Right lobe of liver (tissue), 6 donors: Measurements from ENCODE around the gene BIN1. TPM values are rescaled to one million over a fixed set of nuclear protein-coding genes. Genes with fewer than 3 reads are reported as not detected.

Experiments used
- ATAC-seq, 4 donors: fragments of 200-7000 bp; cut with Tn5 transposase; one replicate each; pipeline ENCODE4 v1.9.1; 2020; ENCODE audit warnings: mild to moderate bottlenecking in 4 of 4, moderate library complexity in 4 of 4
- DNase-seq, 3 donors: peaks; one replicate each; pipeline ENCODE4 v3.0.0-alpha.2; 2020
- H3K27ac ChIP-seq, 3 donors: fragments of 200-600 bp; one replicate each; pipeline ENCODE4 v1.8.0; 2022
- H3K27me3 ChIP-seq, 2 donors: fragments of 200-600 bp; one replicate each; pipeline ENCODE4 v1.8.0; 2022
- H3K36me3 ChIP-seq, 4 donors: fragments of 200-600 bp; sonication (generic) in 1 of 4; one replicate each; pipeline versions ENCODE4 v1.5.1 to v1.8.0; 2017 to 2022; ENCODE audit warnings: control low read depth in 1 of 4
- H3K4me1 ChIP-seq, 4 donors: fragments of 200-600 bp; sonication (generic) in 1 of 4; one replicate each; pipeline versions ENCODE4 v1.5.1 to v1.8.0; 2017 to 2022; ENCODE audit warnings: control low read depth in 1 of 4
- H3K4me3 ChIP-seq, 3 donors: fragments of 200-600 bp; one replicate each; pipeline ENCODE4 v1.8.0; 2022
- H3K9me3 ChIP-seq, 4 donors: fragments of 200-600 bp; sonication (generic) in 1 of 4; one replicate each; pipeline versions ENCODE4 v1.5.1 to v1.8.0; 2017 to 2022; ENCODE audit warnings: control low read depth in 1 of 4
- CTCF ChIP-seq, 4 donors: fragments of 200-600 bp in 3 of 4; fragments of 450-650 bp in 1 of 4; IDR thresholded peaks; one replicate each; pipeline versions ENCODE4 v1.5.1 to v1.8.0; 2016 to 2022; ENCODE audit warnings: antibody characterized with exemption in 4 of 4, mild to moderate bottlenecking in 2 of 4
- POLR2A ChIP-seq: fragments of 450-650 bp; IDR thresholded peaks from one replicate; pipeline ENCODE4 v1.6.1; 2017; ENCODE audit warnings: antibody characterized with exemption, mild to moderate bottlenecking
- WGBS: methylation state at CpG from one replicate; pipeline ENCODE4 v1.1.6; 2018; ENCODE audit warnings: low coverage, low lambda C conversion rate; ENCODE audit not compliant: insufficient coverage; ENCODE audit errors: missing lambda C conversion rate; 5-methylcytosine and 5-hydroxymethylcytosine counted together
- intact Hi-C, 2 donors: fragments of 100-400 bp; cut with DNase I; formaldehyde crosslinking; loops; one replicate each; pipeline versions ENCODE4 v1.11.2 to v1.14.1; 2022
- total RNA-seq, 6 experiments: library from RNA; depleted of rRNA in 2 of 6; stranded (reverse); fragments of >200 nt in 2 of 6; fragmentation: NEBNext Ultra II Directional in 3 of 6; extraction: Animal tissue kit (Norgen Biotek cat#: 25700) in 3 of 6; gene quantifications; one replicate each; pipeline versions ENCODE4 v1.1.0 to v1.2.4, GENCODE V29; 2016 to 2023
- donor health status: DM: no; HTN: yes; CAD: no.
- donor health status: DM: no; HTN: no; CAD: no.
- donor health status: DM: no; HTN: no; CAD: no.
- donor health status: DM: no; HTN: yes; CAD: no.
- donor health status: DM: no; HTN: yes; CAD: no.

The BIN1 gene
- total RNA-seq, 6 experiments from 2014 or later: 20.4 to 30.8 (median 26.3) TPM

DNA sequence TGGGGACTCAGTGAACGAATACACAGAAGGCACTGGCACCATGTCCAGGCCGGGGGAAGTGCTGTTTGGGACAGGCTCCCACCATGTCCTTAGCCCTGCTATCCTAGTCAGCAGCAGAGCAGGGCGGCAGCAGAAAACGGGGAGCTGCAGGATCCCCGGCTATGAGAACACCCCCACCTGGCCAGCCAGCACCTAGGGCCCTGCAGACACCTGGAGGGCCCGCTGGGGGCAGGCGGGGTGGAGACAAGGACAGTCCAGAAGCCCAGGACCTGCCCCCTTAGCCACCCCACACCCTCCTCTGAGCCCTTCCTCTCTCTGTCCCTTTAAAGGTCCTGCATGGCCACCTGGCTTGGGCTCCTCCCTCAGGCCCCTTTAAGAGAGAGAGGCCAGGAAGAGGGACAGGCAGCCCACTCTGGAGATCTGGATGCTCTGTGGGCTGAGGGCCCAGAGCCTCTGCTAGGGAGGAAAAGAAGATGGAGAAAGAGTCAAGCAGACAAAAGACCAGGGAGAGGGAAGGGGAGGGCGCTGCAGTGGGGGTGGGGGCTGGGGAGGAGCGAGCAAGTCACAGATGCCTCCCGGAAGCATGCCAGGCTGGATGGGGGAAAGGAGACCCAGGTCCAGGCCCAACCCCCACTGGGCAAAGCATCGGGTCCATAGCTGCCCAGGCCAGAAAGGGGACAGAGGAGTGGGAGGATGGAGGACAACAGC is 48.6 kb downstream of the BIN1 start:
- no peak for DNase-seq
- intact Hi-C loops: no loop called here
- no peak for ATAC-seq
- TF ChIP-seq POLR2A: no peak
- 100% methylated on average over 3 of the region's 11 CpGs for WGBS
- no peaks in the 10 kb centered on the region for H3K27me3 ChIP-seq
- no peak overlapping the region for H3K27ac ChIP-seq
- no peaks in the 10 kb centered on the region for H3K9me3 ChIP-seq
- H3K4me1 ChIP-seq: peaks cover 0 to 23% (median 9%) of the 10 kb centered on the region in 4 donors
- no peaks in the 10 kb centered on the region for H3K36me3 ChIP-seq
- no peak overlapping the region for H3K4me3 ChIP-seq

DNA sequence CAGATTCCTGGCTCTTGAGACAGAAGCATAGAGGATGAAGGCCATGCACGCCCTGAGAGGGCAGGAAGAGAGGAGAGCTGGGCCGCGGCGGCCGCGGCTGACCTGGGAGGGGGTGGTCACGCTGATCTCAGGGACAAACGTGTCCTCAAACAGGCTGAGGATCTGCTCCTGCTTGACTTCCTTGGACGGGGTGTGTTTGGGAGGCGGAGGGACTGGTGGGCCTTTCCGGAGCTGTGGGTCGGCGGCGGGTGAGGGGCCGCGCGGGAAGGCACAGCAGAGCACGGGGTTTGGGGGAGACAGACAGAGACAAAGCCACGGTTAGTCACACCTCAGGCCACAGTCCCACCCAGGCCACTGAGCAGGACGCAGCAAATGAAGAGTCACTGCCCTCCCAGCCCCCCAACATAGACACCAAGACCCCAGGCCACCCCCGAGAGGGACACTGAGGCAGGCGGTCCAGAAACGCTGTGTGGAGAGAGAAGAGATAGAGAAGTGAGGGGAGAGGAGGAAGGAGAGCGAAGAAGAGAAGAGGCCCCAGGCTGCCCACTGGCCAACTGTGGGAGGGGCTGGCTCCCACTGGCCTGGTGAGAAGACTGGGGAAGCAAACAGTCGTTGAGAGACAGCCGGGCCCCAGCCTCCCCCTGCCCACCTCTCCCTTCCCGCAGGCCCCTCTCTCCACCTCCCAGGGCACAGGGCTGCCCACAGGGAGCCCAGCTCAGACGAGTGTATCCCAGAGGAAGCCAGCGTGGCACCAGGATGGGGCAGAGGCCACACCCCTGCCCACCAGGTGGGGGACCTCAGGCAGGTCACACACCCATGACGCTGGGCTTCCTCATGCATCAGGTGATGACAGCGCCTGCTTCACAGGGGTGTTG is 49.3 kb downstream of the BIN1 start:
- intact Hi-C loops: no loop called here
- Histone ChIP-seq H3K27me3 (no peaks in the 10 kb centered on the region), H3K36me3 (no peaks in the 10 kb centered on the region), H3K4me1 (peaks cover 0 to 23% (median 9%) of the 10 kb centered on the region in 4 donors), H3K4me3 (no peak overlapping the region), H3K27ac (no peak overlapping the region), H3K9me3 (no peaks in the 10 kb centered on the region)
- ATAC-seq (no peak), DNase-seq (no peak)
- WGBS: 91% methylated on average over 12 of the region's 31 CpGs
- TF ChIP-seq POLR2A: no peak
- no peak for TF ChIP-seq CTCF (IDR thresholded peaks at IDR 0.05)

DNA sequence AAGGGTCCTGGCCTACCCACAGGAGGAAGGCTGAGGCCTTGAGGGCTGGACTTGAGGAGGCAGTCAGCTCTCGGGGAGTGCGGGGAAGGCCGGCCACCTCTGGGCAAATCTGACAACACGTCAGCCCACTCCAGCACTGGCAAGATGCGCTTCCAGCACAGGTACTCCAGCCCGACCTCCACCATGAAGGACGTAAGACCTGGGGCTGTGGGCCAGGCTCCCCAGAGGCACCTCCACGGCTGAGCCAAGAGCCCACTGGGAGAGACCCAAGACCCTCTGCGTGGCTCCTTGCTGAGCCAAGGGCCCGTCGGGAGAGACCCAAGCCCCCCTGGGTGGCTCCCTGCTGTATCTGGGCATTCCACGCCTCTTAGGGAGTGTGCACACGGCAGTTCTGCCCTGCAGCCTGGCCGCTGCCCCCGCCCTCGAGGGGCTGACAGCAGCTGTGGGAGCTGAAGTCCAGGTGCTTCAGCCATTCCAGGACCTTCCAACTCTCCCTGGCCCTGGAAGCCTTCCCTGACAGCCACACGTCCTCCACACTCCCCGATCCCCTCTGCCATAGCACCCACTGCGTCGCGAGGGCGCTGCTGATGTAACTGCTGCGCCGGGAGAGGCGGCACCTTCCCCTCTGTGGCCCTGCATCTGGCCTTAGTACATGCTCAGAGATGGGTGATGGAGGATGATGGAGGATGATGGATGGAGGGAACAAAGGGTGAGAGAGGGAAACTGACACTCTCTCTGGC is 50.2 kb downstream of the BIN1 start:
- WGBS: no CpG with 5 or more reads among the region's 25 CpGs
- Histone ChIP-seq H3K4me1 (peaks cover 0 to 23% (median 9%) of the 10 kb centered on the region in 4 donors), H3K36me3 (no peaks in the 10 kb centered on the region), H3K27me3 (no peaks in the 10 kb centered on the region), H3K27ac (no peak overlapping the region), H3K9me3 (no peaks in the 10 kb centered on the region), H3K4me3 (no peak overlapping the region)
- TF ChIP-seq CTCF (IDR thresholded peaks at IDR 0.05) (no peak), POLR2A (no peak)
- ATAC-seq (no peak), DNase-seq (no peak)
- intact Hi-C loops: no loop called here

DNA sequence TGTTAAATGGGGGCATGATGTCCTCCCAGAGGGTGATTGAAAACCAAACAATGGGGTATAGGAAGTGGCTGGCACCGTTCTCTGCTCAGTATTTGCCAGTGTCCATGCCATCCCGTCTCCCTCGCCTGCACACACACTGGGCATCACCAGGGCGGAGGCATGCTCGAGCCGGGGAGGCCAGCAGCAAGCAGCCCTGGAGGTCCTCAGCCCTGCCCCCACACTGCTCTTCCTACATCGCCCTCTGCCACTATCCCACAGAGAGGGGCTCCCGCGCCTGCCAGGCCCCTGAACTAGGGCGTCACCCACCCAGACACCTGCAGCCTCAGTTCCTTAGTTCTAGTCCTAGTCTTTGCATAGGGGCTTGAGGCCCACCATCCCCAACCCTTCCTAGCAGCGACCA is 50.9 kb downstream of the BIN1 start:
- H3K4me3 ChIP-seq: no peak overlapping the region
- no peak overlapping the region for H3K27ac ChIP-seq
- no peaks in the 10 kb centered on the region for H3K9me3 ChIP-seq
- ATAC-seq (no peak), DNase-seq (no peak)
- 100% methylated on average over 2 of the region's 11 CpGs for WGBS
- no peaks in the 10 kb centered on the region for H3K36me3 ChIP-seq
- H3K4me1 ChIP-seq: peaks cover 0 to 18% (median 8%) of the 10 kb centered on the region in 4 donors
- intact Hi-C loops: no loop called here
- H3K27me3 ChIP-seq: no peaks in the 10 kb centered on the region
- TF ChIP-seq POLR2A (no peak), CTCF (IDR thresholded peaks at IDR 0.05) (no peak)
